GM19351 (cell line): Measurements from ENCODE around the gene FRMD8.
A peak's percentile ranks its signal among the peaks of the same experiment; 100 is the strongest.
"Not testable (repeated sequence)": the region's sequence is repeated elsewhere in the genome, so short reads cannot be mapped to it uniquely, and the experiment has no call there.

ENCODE experiments used
- ATAC-seq: cut with Tn5 transposase; IDR thresholded peaks from one replicate; pipeline ENCODE4 v1.9.1; 2021; ENCODE audit warnings: mild to moderate bottlenecking, moderate library complexity; ENCODE audit not compliant: unreplicated experiment

The FRMD8 gene

GRCh38 chr11:65448418-65449105, 62.1 kb downstream of the FRMD8 start:
- ATAC-seq: no peak

- ATAC-seq: not testable (repeated sequence)
Measured at GRCh38 chr11:65451301-65451700, 64.9 kb downstream of the FRMD8 start.

- ATAC-seq: not testable (repeated sequence)
Measured at GRCh38 chr11:65452259-65452658, 65.8 kb downstream of the FRMD8 start.

- no peak for ATAC-seq
Measured at GRCh38 chr11:65452806-65453490, 66.5 kb downstream of the FRMD8 start.

GRCh38 chr11:65454311-65454695, 67.9 kb downstream of the FRMD8 start:
- ATAC-seq: no peak

- peak; percentile 73 for ATAC-seq
Measured at GRCh38 chr11:65454696-65455456, 68.4 kb downstream of the FRMD8 start.

- ATAC-seq: no peak
Measured at GRCh38 chr11:65456418-65456817, 70.0 kb downstream of the FRMD8 start.

GRCh38 chr11:65459552-65459951, 73.1 kb downstream of the FRMD8 start:
- no peak for ATAC-seq
